Endothelial cell (in vitro differentiated cells): ENCODE data around the gene OR5B17. TPM values are rescaled to one million over a fixed set of nuclear protein-coding genes. Genes with fewer than 3 reads are reported as not detected.
"Not testable (repeated sequence)": the region's sequence is repeated elsewhere in the genome, so short reads cannot be mapped to it uniquely, and the experiment has no call there.

Experiments
- DNase-seq: peaks from one replicate; pipeline ENCODE4 v3.0.0; 2021; ENCODE audit warnings: low spot score
- H3K27ac Mint-ChIP-seq: one replicate; pipeline ENCODE4 v1.8.0; 2021; ENCODE audit warnings: mixed read lengths, inconsistent platforms; ENCODE audit not compliant: unreplicated experiment
- H3K27me3 Mint-ChIP-seq: one replicate; pipeline ENCODE4 v1.8.0; 2021; ENCODE audit warnings: mild to moderate bottlenecking, moderate library complexity, mixed read lengths, inconsistent platforms; ENCODE audit not compliant: unreplicated experiment
- H3K36me3 Mint-ChIP-seq: one replicate; pipeline ENCODE4 v1.8.0; 2021; ENCODE audit warnings: mild to moderate bottlenecking, low read depth, mixed read lengths, inconsistent platforms; ENCODE audit not compliant: unreplicated experiment
- H3K4me1 Mint-ChIP-seq: one replicate; pipeline ENCODE4 v1.8.0; 2021; ENCODE audit warnings: mild to moderate bottlenecking, mixed read lengths, inconsistent platforms; ENCODE audit not compliant: unreplicated experiment
- H3K4me3 Mint-ChIP-seq: one replicate; pipeline ENCODE4 v1.8.0; 2021; ENCODE audit warnings: mild to moderate bottlenecking, mixed read lengths, inconsistent platforms; ENCODE audit not compliant: unreplicated experiment
- H3K9me3 Mint-ChIP-seq: one replicate; pipeline ENCODE4 v1.8.0; 2021; ENCODE audit warnings: mixed read lengths, inconsistent platforms; ENCODE audit not compliant: unreplicated experiment
- long read RNA-seq: library from polyadenylated mRNA; unstranded; transcript quantifications from one replicate; pipeline ENCODE4 v2.0.0, GENCODE V29; 2020; ENCODE audit not compliant: unreplicated experiment
- total RNA-seq: library from RNA; stranded (reverse); fragmentation: NEBNext Ultra II Directional; extraction: Animal tissue kit (Norgen Biotek cat#: 25700); gene quantifications from one replicate; pipeline ENCODE4 v1.2.1, GENCODE V29; 2021; ENCODE audit not compliant: unreplicated experiment
- TF ChIP-seq, protein P1 (sequence below): fragments of 200-600 bp; sonication (generic); IDR thresholded peaks from one replicate; pipeline ENCODE4 v1.5.0; 2021; ENCODE audit warnings: antibody characterized with exemption; ENCODE audit not compliant: unreplicated experiment

The OR5B17 gene
- not detected for total RNA-seq
- long read RNA-seq, result 0 reads

GRCh38 chr11:58358969-58359368, at the start of gene OR5B17:
Gene OR5B17 (minus strand): TSS chr11:58359069. CDS start chr11:58359069, 0 bp downstream.
- no peak within 1 kb of the TSS for H3K4me3 Mint-ChIP-seq
- no peak for DNase-seq
- TF ChIP-seq, protein P1, sequence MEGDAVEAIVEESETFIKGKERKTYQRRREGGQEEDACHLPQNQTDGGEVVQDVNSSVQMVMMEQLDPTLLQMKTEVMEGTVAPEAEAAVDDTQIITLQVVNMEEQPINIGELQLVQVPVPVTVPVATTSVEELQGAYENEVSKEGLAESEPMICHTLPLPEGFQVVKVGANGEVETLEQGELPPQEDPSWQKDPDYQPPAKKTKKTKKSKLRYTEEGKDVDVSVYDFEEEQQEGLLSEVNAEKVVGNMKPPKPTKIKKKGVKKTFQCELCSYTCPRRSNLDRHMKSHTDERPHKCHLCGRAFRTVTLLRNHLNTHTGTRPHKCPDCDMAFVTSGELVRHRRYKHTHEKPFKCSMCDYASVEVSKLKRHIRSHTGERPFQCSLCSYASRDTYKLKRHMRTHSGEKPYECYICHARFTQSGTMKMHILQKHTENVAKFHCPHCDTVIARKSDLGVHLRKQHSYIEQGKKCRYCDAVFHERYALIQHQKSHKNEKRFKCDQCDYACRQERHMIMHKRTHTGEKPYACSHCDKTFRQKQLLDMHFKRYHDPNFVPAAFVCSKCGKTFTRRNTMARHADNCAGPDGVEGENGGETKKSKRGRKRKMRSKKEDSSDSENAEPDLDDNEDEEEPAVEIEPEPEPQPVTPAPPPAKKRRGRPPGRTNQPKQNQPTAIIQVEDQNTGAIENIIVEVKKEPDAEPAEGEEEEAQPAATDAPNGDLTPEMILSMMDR, result no peak
- H3K9me3 Mint-ChIP-seq, result no peaks in the 10 kb centered on the region
- no peaks in the 10 kb centered on the region for H3K36me3 Mint-ChIP-seq
- H3K27ac Mint-ChIP-seq, result no peak within 1 kb of the TSS
- H3K4me1 Mint-ChIP-seq, result no peaks in the 10 kb centered on the region
- H3K27me3 Mint-ChIP-seq, result no peaks in the 10 kb centered on the region

DNA sequence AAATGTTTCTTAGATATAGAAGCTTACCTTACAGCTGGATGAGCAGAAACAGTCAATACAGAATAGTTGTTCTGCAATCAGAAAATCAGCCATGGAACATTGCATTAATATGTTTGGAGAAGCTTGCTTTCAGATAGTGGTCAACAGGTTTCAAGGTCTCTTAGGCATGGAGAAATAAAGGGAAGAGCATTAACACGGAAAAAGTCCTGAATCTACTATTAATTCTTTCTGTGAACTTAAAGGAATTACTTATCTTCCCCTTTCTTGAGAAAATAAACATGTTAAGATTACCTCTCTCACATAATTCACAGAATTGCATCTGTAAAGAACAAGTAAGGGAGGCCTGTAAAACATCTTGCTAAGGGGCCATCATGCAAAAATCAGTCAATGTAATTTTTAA, 47.9 kb upstream of the OR5B17 start, which contains the start of gene OR5B3:
OR5B3 (minus strand) TSS at position 101 of the 400 bp plus-strand sequence. CDS start 3,465 bp downstream, outside the sequence.
- Mint-ChIP-seq H3K9me3 (no peaks in the 10 kb centered on the region), H3K4me3 (no peak within 1 kb of the TSS), H3K27ac (no peak within 1 kb of the TSS), H3K4me1 (no peaks in the 10 kb centered on the region), H3K36me3 (no peaks in the 10 kb centered on the region), H3K27me3 (no peaks in the 10 kb centered on the region)
- DNase-seq, result no peak
- TF ChIP-seq, protein P1, result no peak

DNA sequence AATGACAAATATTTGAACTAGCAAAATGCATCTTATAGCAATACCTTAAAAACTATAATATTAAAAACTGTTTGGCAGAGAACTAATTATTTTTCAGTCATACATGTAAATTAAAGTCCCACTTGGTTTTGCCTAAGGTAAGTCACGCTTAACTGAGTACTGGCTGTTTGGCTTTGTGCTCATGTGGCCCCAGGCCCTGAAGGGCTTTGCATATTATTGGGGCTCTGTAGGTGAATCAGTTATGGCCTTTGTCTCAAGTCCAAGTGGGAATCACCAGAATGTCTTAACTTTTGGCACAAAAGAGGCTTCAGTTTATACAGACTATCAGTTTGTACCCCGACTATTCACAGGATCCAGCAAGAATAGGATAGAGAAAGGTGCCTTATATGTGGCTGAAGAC, 40.8 kb upstream of the OR5B17 start:
- not testable (repeated sequence) for H3K36me3 Mint-ChIP-seq, H3K4me1 Mint-ChIP-seq, H3K27me3 Mint-ChIP-seq, H3K9me3 Mint-ChIP-seq, DNase-seq, H3K27ac Mint-ChIP-seq, H3K4me3 Mint-ChIP-seq

DNA sequence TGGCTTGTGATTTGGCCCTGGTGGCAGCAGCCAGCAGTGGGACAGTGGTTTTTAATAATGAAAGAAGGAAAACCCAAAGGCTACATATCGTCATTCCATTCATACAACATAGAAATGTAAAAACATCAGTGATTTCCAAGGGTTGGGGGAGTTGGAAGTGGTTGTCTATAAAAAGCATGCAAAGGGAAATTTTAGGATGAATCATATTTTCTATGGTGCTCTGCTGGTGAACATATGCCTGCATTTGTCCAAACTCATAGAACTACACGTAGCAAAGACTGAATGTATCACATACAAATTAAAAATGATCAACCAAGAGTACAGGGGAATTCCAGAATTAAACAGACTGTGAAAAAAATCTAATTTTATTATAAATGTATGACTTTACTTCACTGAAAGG, 36.7 kb upstream of the OR5B17 start:
- TF ChIP-seq, protein P1, result no peak
- no peaks in the 10 kb centered on the region for H3K36me3 Mint-ChIP-seq
- no peak overlapping the region for H3K27ac Mint-ChIP-seq

DNA sequence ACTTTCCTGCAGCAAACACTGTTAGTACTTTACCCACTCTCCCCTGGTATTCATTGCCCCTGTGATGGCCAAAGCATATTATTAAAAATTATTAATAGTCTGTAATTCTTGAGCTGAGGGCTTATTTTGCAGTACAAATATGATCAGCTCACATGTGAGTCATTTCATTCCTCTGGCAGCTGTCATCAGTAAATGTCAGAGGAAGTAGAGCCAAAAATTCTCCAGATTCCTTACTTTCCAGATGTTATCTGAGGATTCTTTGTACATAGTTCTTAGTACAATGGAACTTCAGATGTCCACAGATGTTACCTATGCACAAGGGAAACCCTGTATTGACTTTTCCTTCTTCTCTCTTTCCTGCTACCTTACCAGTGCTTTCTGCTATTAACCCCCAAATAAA, 35.3 kb upstream of the OR5B17 start:
- DNase-seq, result no peak
- H3K27ac Mint-ChIP-seq, result no peak overlapping the region
- H3K36me3 Mint-ChIP-seq, result no peaks in the 10 kb centered on the region
- TF ChIP-seq, protein P1, result no peak
- no peak overlapping the region for H3K4me3 Mint-ChIP-seq
- no peaks in the 10 kb centered on the region for H3K9me3 Mint-ChIP-seq
- H3K27me3 Mint-ChIP-seq, result peaks cover 1% of the 10 kb centered on the region
- H3K4me1 Mint-ChIP-seq, result no peaks in the 10 kb centered on the region

More for the DNA sequence above, 36.7 kb upstream of the OR5B17 start:
- Mint-ChIP-seq H3K9me3 (no peaks in the 10 kb centered on the region), H3K4me1 (no peaks in the 10 kb centered on the region), H3K27me3 (peaks cover 1% of the 10 kb centered on the region), H3K4me3 (no peak overlapping the region)
- DNase-seq, result no peak
